PFSK-1 (cell line): Measurements from ENCODE around the gene HSF2BP.

ENCODE experiments used
- FOXP2 ChIP-seq: optimal IDR thresholded peaks from 2 replicates; pipeline ENCODE3; 2011; ENCODE audit warnings: borderline replicate concordance, control low read depth, inconsistent platforms; ENCODE audit not compliant: insufficient read depth; ENCODE audit errors: extremely low read length, extremely low read depth
- POLR2AphosphoS5 ChIP-seq: IDR thresholded peaks from 2 replicates; pipeline ENCODE4 v1.6.1; 2012; ENCODE audit warnings: low read depth, mild to moderate bottlenecking, control low read depth, low read length, moderate library complexity
- SIN3A ChIP-seq: IDR thresholded peaks from 2 replicates; pipeline ENCODE4 v1.6.1; 2012; ENCODE audit warnings: mild to moderate bottlenecking, low read length, moderate library complexity, borderline replicate concordance; ENCODE audit not compliant: insufficient read depth
- TAF1 ChIP-seq: IDR thresholded peaks from 2 replicates; pipeline ENCODE4 v1.6.1; 2012; ENCODE audit warnings: low read length, control low read depth, borderline replicate concordance; ENCODE audit not compliant: insufficient read depth

DNA sequence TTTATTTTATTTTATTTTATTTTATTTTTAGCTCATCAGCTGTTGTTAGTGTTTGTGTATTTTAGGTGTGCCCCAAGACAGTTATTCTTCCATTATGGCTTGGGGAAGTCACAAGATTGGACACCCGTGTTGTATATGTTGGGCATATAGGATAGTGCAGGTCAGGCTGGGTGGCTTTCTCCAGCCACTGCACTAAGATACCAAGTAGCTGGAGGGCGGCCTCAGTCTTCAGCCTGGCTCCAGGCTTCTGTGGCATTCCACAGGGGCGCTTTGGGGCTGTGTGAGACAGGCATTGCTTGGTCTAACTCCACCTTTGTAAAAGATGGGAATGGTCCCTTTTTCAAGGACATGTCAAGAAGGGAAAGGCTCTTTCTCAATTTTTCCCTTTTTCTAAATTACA, 16.6 kb upstream of the HSF2BP start:
- TF ChIP-seq TAF1 = no peak
- TF ChIP-seq POLR2AphosphoS5 = no peak
- no peak for TF ChIP-seq SIN3A
- no peak for TF ChIP-seq FOXP2
